WTC11 (cell line): ENCODE measurements around the gene TRIM38. TPM values are rescaled to one million over a fixed set of nuclear protein-coding genes. Genes with fewer than 3 reads are reported as not detected.

ENCODE experiments used
- ATAC-seq: fragments of 200-7000 bp; cut with Tn5 transposase; 2 replicates; pipeline ENCODE4 v1.10.0; 2021; ENCODE audit warnings: mild to moderate bottlenecking, moderate library complexity
- CTCF ChIA-PET: fragments of 300-600 bp; sonication (Branson Sonifier 250); formaldehyde crosslinking; loops from one replicate; lab custom pipeline; 2021; ENCODE audit warnings: antibody characterized with exemption; lab: Charles Lee
- POLR2A ChIA-PET: fragments of 350-600 bp; sonication (Branson Sonifier 250); formaldehyde crosslinking; loops from one replicate; lab custom pipeline; 2021; ENCODE audit warnings: antibody characterized with exemption; lab: Charles Lee
- DNase-seq: peaks from one replicate; pipeline ENCODE4 v3.0.0; 2021; ENCODE audit warnings: low spot score
- H3K27ac Mint-ChIP-seq: 2 replicates; pipeline ENCODE4 v1.8.0; 2021; ENCODE audit warnings: mixed read lengths
- H3K27me3 Mint-ChIP-seq: 2 replicates; pipeline ENCODE4 v1.8.0; 2021; ENCODE audit warnings: low read depth, mild to moderate bottlenecking, moderate library complexity, mixed read lengths
- H3K36me3 Mint-ChIP-seq: 2 replicates; pipeline ENCODE4 v1.8.0; 2021; ENCODE audit warnings: mixed read lengths
- H3K4me1 Mint-ChIP-seq: 2 replicates; pipeline ENCODE4 v1.8.0; 2022; ENCODE audit warnings: mixed read lengths
- H3K4me3 Mint-ChIP-seq: 2 replicates; pipeline ENCODE4 v1.8.0; 2021; ENCODE audit warnings: mild to moderate bottlenecking, moderate library complexity, mixed read lengths
- H3K9me3 Mint-ChIP-seq: 2 replicates; pipeline ENCODE4 v1.8.0; 2021; ENCODE audit warnings: mixed read lengths
- ATF3 ChIP-seq: sonication (generic); formaldehyde crosslinking; conservative IDR thresholded peaks from 2 replicates; pipeline ENCODE4 v1.8.1; 2022; ENCODE audit warnings: mild to moderate bottlenecking, missing genetic modification reagents
- ATF6 ChIP-seq: sonication (generic); formaldehyde crosslinking; IDR thresholded peaks from 2 replicates; pipeline ENCODE4 v1.8.1; 2023; ENCODE audit warnings: mild to moderate bottlenecking, missing genetic modification reagents
- CDX4 ChIP-seq: fragments of 250-450 bp; sonication (Bioruptor Pico); IDR thresholded peaks from 2 replicates; pipeline ENCODE4 v1.9.0; 2021; ENCODE audit warnings: moderate library complexity, mild to moderate bottlenecking, inconsistent platforms, borderline replicate concordance
- E2F5 ChIP-seq: sonication (generic); formaldehyde crosslinking; IDR thresholded peaks from 2 replicates; pipeline ENCODE4 v1.8.1; 2022; ENCODE audit warnings: mild to moderate bottlenecking, moderate library complexity, missing genetic modification reagents
- FOXJ3 ChIP-seq: sonication (generic); formaldehyde crosslinking; IDR thresholded peaks from 2 replicates; pipeline ENCODE4 v1.9.0; 2021; ENCODE audit warnings: missing genetic modification reagents, mild to moderate bottlenecking, borderline replicate concordance
- GABPB1 ChIP-seq: sonication (generic); formaldehyde crosslinking; IDR thresholded peaks from 2 replicates; pipeline ENCODE4 v1.8.1; 2023; ENCODE audit warnings: mild to moderate bottlenecking, missing genetic modification reagents
- IRF2 ChIP-seq: sonication (generic); formaldehyde crosslinking; IDR thresholded peaks from 2 replicates; pipeline ENCODE4 v1.8.0; 2022; ENCODE audit warnings: low read depth, missing genetic modification reagents, borderline replicate concordance
- JUN ChIP-seq: sonication (generic); formaldehyde crosslinking; IDR thresholded peaks from 2 replicates; pipeline ENCODE4 v1.8.0; 2023; ENCODE audit warnings: mild to moderate bottlenecking, missing genetic modification reagents
- NFYB ChIP-seq: sonication (generic); formaldehyde crosslinking; conservative IDR thresholded peaks from 2 replicates; pipeline ENCODE4 v1.8.0; 2022; ENCODE audit warnings: low read depth, missing genetic modification reagents
- NR1H2 ChIP-seq: sonication (generic); formaldehyde crosslinking; IDR thresholded peaks from 2 replicates; pipeline ENCODE4 v1.9.0; 2021; ENCODE audit warnings: mild to moderate bottlenecking, moderate library complexity, missing genetic modification reagents
- NR3C1 ChIP-seq: sonication (generic); formaldehyde crosslinking; conservative IDR thresholded peaks from 2 replicates; pipeline ENCODE4 v1.8.1; 2023; ENCODE audit warnings: low read depth, mild to moderate bottlenecking, missing genetic modification reagents
- OVOL2 ChIP-seq: fragments of 250-450 bp; sonication (Bioruptor Pico); IDR thresholded peaks from 2 replicates; pipeline ENCODE4 v1.9.0; 2021; ENCODE audit warnings: mild to moderate bottlenecking, borderline replicate concordance
- SMAD3 ChIP-seq: sonication (generic); formaldehyde crosslinking; IDR thresholded peaks from 2 replicates; pipeline ENCODE4 v1.8.0; 2022; ENCODE audit warnings: missing genetic modification reagents, mild to moderate bottlenecking, borderline replicate concordance
- ZBTB43 ChIP-seq: sonication (generic); formaldehyde crosslinking; IDR thresholded peaks from 2 replicates; pipeline ENCODE4 v1.8.1; 2023; ENCODE audit warnings: mild to moderate bottlenecking, missing genetic modification reagents
- ZNF138 ChIP-seq: sonication (generic); formaldehyde crosslinking; conservative IDR thresholded peaks from 2 replicates; pipeline ENCODE4 v1.8.1; 2022; ENCODE audit warnings: mild to moderate bottlenecking, moderate library complexity, missing genetic modification reagents
- ZNF232 ChIP-seq: sonication (generic); formaldehyde crosslinking; IDR thresholded peaks from 2 replicates; pipeline ENCODE4 v1.8.0; 2022; ENCODE audit warnings: mild to moderate bottlenecking, missing genetic modification reagents
- ZNF416 ChIP-seq: fragments of 250-450 bp; sonication (Bioruptor Pico); IDR thresholded peaks from 2 replicates; pipeline ENCODE4 v1.9.0; 2021; ENCODE audit warnings: mild to moderate bottlenecking, inconsistent platforms
- ZNF423 ChIP-seq: fragments of 250-450 bp; sonication (Bioruptor Pico); IDR thresholded peaks from 2 replicates; pipeline ENCODE4 v2.1.2; 2022; ENCODE audit warnings: mild to moderate bottlenecking, moderate library complexity
- total RNA-seq: library from RNA; stranded (reverse); gene quantifications from 3 replicates; pipeline ENCODE4 v1.2.3, GENCODE V29; 2021
- TF ChIP-seq, protein P1 (sequence below): fragments of 200-600 bp; IDR thresholded peaks from 2 replicates; pipeline ENCODE4 v1.8.0; 2022; ENCODE audit warnings: antibody characterized with exemption
- TF ChIP-seq, protein P2 (sequence below): fragments of 250-450 bp; sonication (Bioruptor Pico); IDR thresholded peaks from 2 replicates; pipeline ENCODE4 v1.8.0; 2021; ENCODE audit warnings: mild to moderate bottlenecking
- TF ChIP-seq, protein P3 (sequence below): sonication (generic); formaldehyde crosslinking; IDR thresholded peaks from 2 replicates; pipeline ENCODE4 v1.8.0; 2023; ENCODE audit warnings: missing genetic modification reagents, mild to moderate bottlenecking, borderline replicate concordance

Gene TRIM38
- total RNA-seq, 1 experiment from 2014 or later, result 1.6 TPM

DNA sequence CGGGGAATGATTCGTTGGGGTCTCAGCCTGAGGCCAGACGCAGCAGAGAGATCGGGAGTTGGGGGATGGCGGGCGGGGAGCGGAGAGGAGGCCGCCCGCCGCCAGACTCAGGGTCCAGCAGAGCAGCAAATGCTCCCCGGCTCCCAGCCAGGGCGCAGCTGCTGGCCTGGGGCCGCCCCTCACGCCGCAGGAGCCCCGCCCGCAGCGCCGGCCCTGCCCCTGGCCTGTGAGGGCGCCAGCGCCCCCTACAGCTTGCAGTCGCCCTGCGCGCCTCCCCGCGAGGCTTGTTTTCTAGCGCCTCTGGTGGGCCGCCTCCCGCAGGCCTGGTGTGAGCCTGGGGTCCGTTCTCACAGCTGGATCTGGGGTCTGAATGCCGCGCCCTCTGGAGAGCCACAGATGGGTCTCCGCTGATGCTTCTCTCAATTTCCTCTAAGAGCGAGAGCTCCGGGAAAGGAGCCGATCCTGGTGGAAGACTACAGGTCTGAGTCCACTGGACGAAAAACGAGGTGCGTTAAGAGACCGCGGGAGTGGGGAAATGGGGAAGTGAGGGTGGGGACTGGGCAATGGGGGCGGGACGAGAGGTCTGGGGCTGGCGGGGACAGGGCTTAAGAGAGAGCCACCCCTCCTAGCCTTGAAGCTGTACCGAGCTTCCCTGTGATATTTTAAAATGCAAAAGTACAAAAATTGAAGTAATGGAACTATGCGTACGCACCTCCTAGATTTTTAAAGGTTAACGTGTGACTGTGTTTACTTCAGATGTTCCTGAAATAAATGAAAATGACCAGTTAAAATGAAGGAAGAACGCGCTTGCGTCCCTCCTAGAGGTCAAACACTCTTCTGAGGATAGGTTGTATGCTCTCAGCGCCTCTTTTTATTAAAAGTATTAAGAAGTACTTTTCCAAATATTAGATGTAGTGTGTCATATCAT lies 30.1 kb downstream of the TRIM38 start:
- peaks cover 32% of the 10 kb centered on the region for H3K4me1 Mint-ChIP-seq
- H3K27ac Mint-ChIP-seq, result peak overlapping the region; percentile 89
- ChIA-PET CTCF (interaction anchor here (0.6 to 3.5 kb wide), 34 partner anchors 9 to 1255 kb away, joined by 3 to 24 read pairs (median 4); partner anchors contain the start of gene CARMIL1), POLR2A (interaction anchor here (1.6 to 2.2 kb wide), 4 partner anchors 23 to 34 kb away, joined by 6 to 15 read pairs (median 8); a partner anchor contains a TSS)
- DNase-seq (peak; percentile 95), ATAC-seq (peak; percentile 89)
- H3K9me3 Mint-ChIP-seq, result no peaks in the 10 kb centered on the region
- peaks cover under 1% of the 10 kb centered on the region for H3K36me3 Mint-ChIP-seq
- H3K4me3 Mint-ChIP-seq, result peak overlapping the region; percentile 96
- no peaks in the 10 kb centered on the region for H3K27me3 Mint-ChIP-seq
- no peak for TF ChIP-seq ZNF138 (CRISPR knock-in tag)
- TF ChIP-seq FOXJ3 (CRISPR knock-in tag), result no peak
- 0 out of 2 replicates have a peak, but pooled peaks have one; percentile 40 for TF ChIP-seq ZNF416 (CRISPR knock-in tag)
- peak; percentile 98 for TF ChIP-seq ZNF423 (CRISPR knock-in tag)
- TF ChIP-seq JUN (CRISPR knock-in tag), result no peak
- peak; percentile 76 for TF ChIP-seq ZNF232 (CRISPR knock-in tag)
- TF ChIP-seq GABPB1 (CRISPR knock-in tag), result peak; percentile 74
- TF ChIP-seq, protein P1, sequence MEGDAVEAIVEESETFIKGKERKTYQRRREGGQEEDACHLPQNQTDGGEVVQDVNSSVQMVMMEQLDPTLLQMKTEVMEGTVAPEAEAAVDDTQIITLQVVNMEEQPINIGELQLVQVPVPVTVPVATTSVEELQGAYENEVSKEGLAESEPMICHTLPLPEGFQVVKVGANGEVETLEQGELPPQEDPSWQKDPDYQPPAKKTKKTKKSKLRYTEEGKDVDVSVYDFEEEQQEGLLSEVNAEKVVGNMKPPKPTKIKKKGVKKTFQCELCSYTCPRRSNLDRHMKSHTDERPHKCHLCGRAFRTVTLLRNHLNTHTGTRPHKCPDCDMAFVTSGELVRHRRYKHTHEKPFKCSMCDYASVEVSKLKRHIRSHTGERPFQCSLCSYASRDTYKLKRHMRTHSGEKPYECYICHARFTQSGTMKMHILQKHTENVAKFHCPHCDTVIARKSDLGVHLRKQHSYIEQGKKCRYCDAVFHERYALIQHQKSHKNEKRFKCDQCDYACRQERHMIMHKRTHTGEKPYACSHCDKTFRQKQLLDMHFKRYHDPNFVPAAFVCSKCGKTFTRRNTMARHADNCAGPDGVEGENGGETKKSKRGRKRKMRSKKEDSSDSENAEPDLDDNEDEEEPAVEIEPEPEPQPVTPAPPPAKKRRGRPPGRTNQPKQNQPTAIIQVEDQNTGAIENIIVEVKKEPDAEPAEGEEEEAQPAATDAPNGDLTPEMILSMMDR, result peak; percentile 91
- no peak for TF ChIP-seq NFYB (CRISPR knock-in tag)
- no peak for TF ChIP-seq NR1H2 (CRISPR knock-in tag)
- TF ChIP-seq, protein P2, sequence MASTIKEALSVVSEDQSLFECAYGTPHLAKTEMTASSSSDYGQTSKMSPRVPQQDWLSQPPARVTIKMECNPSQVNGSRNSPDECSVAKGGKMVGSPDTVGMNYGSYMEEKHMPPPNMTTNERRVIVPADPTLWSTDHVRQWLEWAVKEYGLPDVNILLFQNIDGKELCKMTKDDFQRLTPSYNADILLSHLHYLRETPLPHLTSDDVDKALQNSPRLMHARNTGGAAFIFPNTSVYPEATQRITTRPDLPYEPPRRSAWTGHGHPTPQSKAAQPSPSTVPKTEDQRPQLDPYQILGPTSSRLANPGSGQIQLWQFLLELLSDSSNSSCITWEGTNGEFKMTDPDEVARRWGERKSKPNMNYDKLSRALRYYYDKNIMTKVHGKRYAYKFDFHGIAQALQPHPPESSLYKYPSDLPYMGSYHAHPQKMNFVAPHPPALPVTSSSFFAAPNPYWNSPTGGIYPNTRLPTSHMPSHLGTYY (CRISPR knock-in tag), result no peak; the same call in 1 of the 2 replicates
- TF ChIP-seq CDX4 (CRISPR knock-in tag), result no peak
- 0 out of 2 replicates have a peak, but pooled peaks have one; percentile 57 for TF ChIP-seq E2F5 (CRISPR knock-in tag)
- TF ChIP-seq ZBTB43, result no peak
- TF ChIP-seq ATF3 (CRISPR knock-in tag), result no peak
- no peak for TF ChIP-seq SMAD3 (CRISPR knock-in tag)
- no peak for TF ChIP-seq NR3C1
- no peak for TF ChIP-seq OVOL2
- no peak for TF ChIP-seq ATF6 (CRISPR knock-in tag)
- TF ChIP-seq, protein P3, sequence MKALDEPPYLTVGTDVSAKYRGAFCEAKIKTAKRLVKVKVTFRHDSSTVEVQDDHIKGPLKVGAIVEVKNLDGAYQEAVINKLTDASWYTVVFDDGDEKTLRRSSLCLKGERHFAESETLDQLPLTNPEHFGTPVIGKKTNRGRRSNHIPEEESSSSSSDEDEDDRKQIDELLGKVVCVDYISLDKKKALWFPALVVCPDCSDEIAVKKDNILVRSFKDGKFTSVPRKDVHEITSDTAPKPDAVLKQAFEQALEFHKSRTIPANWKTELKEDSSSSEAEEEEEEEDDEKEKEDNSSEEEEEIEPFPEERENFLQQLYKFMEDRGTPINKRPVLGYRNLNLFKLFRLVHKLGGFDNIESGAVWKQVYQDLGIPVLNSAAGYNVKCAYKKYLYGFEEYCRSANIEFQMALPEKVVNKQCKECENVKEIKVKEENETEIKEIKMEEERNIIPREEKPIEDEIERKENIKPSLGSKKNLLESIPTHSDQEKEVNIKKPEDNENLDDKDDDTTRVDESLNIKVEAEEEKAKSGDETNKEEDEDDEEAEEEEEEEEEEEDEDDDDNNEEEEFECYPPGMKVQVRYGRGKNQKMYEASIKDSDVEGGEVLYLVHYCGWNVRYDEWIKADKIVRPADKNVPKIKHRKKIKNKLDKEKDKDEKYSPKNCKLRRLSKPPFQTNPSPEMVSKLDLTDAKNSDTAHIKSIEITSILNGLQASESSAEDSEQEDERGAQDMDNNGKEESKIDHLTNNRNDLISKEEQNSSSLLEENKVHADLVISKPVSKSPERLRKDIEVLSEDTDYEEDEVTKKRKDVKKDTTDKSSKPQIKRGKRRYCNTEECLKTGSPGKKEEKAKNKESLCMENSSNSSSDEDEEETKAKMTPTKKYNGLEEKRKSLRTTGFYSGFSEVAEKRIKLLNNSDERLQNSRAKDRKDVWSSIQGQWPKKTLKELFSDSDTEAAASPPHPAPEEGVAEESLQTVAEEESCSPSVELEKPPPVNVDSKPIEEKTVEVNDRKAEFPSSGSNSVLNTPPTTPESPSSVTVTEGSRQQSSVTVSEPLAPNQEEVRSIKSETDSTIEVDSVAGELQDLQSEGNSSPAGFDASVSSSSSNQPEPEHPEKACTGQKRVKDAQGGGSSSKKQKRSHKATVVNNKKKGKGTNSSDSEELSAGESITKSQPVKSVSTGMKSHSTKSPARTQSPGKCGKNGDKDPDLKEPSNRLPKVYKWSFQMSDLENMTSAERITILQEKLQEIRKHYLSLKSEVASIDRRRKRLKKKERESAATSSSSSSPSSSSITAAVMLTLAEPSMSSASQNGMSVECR (CRISPR knock-in tag), result no peak
- TF ChIP-seq IRF2, result no peak
